GM12801 (cell line): ENCODE results near the gene NAT9.

Source experiments
- CTCF ChIP-seq: IDR thresholded peaks from one replicate; pipeline ENCODE4 v1.5.1; 2011; ENCODE audit warnings: control low read depth; ENCODE audit not compliant: insufficient read length; ENCODE audit errors: extremely low read depth

Gene NAT9

GRCh38 chr17:74758848-74759168 lies 17.3 kb downstream of the NAT9 start:
- TF ChIP-seq CTCF = no peak

- no peak for TF ChIP-seq CTCF
Measured at GRCh38 chr17:74757931-74758847, 18.0 kb downstream of the NAT9 start.

GRCh38 chr17:74757502-74757901 lies 18.6 kb downstream of the NAT9 start:
- TF ChIP-seq CTCF = no peak

- no peak for TF ChIP-seq CTCF
Measured at GRCh38 chr17:74756891-74757290, 19.3 kb downstream of the NAT9 start.

GRCh38 chr17:74755533-74755932 lies 20.6 kb downstream of the NAT9 start:
- no peak for TF ChIP-seq CTCF

- TF ChIP-seq CTCF = no peak
Measured at GRCh38 chr17:74754832-74755231, 21.3 kb downstream of the NAT9 start.

- no peak for TF ChIP-seq CTCF
Measured at GRCh38 chr17:74752822-74753401, 23.2 kb downstream of the NAT9 start.
